ENCODE measurements around the gene RHOF.

GRCh38 chr12:121748218-121748570 is 45.3 kb downstream of the RHOF start:
- TF ChIP-seq EP300 (IDR thresholded peaks at IDR 0.05) (no peak), CTCF (IDR thresholded peaks at IDR 0.05) (no peak)

Data from sigmoid colon (tissue), 4 donors.